ENCODE measurements around the gene SENP5.
A peak's percentile ranks its signal among the peaks of the same experiment; 100 is the strongest.
"Not testable (repeated sequence)": the region's sequence is repeated elsewhere in the genome, so short reads cannot be mapped to it uniquely, and the experiment has no call there.

The SENP5 gene

DNA sequence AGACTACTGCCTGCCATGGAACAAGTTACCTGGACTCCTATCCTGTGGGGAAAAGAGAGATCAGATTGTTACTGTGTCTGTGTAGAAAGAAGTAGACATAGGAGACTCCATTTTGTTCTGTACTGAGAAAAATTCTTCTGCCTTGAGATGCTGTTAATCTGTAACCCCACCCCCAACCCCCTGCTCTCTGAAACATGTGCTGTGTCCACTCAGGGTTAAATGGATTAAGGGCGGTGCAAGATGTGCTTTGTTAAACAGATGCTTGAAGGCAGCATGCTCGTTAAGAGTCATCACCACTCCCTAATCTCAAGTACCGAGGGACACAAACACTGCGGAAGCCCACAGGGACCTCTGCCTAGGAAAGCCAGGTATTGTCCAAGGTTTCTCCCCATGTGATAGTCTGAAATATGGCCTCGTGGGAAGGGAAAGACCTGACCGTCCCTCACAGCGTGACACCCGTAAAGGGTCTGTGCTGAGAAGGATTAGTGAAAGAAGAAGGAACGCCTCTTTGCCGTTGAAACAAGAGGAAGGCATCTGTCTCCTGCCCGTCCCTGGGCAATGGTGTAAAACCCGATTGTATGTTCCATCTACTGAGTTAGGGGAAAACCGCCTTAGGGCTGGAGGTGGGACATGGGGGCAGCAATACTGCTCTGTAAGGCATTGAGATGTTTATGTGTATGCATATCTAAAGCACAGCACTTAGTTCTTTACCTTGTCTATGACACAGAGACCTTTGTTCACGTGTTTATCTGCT, 76.5 kb downstream of the SENP5 start:
- not testable (repeated sequence) for DNase-seq

DNA sequence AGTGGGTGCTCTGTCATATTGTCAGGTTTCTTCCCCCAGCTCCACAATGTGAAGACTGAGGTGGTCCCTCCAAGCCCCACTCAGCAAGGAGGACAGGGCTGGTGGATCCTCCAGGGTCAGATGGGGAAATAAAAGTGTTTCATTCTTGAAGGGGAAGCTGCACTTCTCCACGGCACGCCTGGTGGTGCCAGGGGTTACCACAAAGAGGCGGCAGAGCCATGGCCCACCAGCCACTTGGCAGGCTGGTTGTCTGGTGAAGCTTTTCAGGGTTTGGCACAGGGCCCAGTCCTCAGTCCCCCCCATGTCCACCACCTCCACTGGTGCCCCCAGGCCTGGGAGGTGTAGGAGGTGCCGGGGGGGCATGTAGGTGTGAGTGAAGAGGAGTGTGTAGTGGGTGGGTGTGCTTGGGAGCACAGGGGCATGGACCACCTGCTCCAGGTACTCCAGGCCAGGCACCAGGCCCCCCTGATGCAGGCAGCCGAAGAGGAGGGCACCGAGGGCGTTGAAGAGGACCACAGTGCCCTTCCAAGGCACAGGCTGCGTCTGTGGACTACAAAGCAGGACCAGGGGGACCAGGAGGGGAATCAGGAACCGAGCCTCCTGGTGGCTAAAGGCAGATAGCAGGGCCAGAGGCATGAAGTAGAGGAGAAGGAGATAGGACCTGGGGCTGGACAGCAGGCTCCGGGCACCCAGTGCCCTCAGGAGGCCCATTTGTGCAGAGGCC, 79.6 kb downstream of the SENP5 start:
- DNase-seq, result no peak

DNA sequence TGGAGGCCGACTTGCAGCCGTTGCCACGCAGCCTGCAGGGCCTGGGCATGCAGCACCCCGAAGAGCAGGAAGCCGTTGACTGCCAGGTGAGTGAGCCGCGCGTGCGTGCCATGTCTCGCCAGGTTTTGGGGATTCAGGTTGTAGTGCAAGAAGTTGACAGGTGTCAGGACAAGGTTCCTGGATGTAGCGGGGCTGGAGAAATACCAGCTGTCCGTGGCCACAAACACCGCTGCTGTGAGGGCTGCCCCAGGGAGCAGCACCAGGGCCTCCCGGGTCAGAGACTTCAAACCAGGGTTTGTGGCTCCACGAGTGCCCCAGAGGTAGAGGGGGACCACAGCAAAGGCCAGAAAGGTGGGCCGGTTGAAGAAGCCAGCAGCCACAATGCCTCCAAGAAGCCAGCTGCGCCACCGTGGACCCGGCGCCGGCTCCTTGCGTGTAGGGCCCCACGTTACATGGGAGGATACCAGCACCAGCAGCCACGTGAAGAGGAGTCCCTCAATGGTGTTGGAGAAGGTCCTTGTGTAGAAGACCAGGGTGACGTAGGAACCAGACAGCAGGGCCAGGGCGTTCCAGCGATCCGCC, 80.2 kb downstream of the SENP5 start:
- DNase-seq, result no peak

DNA sequence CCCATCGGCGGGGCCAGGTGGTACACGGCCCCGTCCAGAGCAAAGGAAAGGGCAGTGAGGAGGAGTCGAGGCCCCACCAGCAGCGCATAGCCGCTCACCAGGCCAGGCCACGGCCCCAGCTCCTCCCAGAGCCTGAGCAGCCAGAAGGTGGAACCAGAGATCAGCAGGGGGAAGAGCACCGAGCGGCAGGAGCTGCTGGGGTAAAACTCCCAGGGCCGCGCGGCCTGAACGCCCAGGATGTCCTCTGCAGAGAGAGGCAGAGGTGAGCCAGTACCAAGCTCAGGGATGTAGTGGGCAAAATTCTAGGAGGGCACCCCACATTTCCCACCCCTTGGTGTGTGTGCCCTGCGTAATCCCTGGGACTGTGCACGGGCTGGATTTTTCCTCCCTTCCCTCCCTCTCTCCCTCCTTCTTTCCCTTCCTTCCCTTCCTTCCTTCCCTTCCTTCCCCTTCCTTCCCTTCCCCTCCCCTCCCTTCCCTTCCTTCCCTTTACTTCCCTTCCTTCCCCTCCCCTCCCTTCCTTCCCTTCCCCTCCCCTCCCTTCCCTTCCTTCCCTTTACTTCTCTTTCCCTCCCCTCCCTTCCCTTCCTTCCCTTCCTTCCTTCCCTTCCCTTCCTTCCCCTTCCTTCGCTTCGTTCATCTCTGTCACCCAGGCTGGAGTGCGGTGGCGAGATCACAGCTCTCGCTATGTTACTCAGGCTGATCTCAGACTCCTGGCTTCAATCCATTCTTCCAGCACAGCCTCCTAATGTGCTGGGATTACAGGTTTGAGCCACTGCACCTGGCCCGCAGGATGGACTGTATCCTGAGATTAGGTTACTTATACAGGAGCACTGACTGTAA, 80.9 kb downstream of the SENP5 start:
- no peak for DNase-seq

DNA sequence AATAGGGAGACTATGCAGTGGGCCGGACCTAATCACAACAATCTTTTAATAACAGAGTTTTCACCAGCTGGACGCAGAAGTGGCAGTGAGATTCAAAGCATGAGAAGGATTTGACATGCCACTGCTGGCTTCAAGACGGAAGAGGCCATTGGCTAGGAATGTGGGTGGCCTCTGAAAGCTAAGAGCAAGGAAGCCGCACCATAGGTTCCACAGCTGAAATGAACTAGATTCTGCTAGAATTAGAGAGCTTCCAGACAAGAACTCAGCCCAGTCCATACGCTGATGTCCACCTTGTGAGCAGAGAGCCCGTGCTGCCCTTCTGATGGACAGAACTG, 81.5 kb downstream of the SENP5 start:
- no peak for DNase-seq

DNA sequence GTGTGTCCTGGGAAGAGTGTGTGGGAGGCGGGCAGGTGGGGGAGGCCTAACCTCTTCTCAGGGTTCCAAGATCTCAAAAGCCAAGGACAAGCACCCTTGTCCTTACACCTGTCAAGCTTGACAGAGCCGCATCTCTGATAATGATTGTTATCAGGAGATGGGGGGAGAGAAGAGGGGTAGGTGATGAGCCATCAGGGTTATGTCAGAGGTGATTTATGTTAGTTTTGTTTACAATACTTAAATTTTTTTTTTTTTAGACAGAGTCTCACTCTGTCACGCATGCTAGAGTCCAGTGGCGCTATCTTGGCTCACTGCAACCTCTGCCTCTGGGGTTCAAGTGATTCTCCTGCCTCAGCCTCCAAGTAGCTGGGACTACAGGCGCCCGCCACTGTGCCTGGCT, 82.0 kb downstream of the SENP5 start:
- DNase-seq, result no peak

DNA sequence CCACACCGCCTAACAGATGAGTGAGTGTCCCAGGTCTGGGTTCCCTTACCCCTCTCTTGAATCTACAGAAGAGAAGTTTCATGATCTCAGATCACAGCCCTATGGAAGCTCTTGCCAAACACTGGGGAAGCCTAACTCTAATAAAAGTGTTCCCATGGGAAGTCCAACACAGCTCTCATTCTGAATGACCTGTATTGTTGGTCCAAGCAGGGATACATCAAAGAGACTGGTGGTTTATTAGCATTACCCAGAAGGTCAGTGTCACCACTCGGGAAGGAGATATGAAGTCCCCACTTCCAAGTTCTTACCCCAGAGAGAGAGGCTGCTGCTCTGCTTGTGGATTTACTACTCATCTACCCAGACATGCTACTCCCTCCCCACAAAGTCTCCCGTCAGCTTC, 83.7 kb downstream of the SENP5 start:
- no peak for DNase-seq

DNA sequence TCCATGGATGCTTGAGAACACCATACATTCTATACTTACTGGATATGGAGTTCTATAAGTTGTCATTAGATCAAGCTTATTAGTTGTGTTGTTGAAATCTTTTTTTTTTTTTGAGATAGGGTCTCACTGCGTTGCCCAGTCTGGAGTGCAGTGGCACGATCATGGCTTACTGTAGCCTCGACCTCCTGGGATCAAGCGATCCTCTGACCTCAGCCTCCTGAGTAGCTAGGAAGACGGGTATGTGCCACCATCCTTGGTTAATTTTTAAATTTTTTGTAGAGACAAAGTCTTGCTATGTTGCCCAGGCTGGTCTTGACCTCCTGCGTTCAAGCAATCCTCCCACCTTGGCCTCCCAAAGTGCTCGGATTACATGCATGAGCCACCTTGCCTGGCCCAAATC, 87.1 kb downstream of the SENP5 start:
- no peak for DNase-seq

DNA sequence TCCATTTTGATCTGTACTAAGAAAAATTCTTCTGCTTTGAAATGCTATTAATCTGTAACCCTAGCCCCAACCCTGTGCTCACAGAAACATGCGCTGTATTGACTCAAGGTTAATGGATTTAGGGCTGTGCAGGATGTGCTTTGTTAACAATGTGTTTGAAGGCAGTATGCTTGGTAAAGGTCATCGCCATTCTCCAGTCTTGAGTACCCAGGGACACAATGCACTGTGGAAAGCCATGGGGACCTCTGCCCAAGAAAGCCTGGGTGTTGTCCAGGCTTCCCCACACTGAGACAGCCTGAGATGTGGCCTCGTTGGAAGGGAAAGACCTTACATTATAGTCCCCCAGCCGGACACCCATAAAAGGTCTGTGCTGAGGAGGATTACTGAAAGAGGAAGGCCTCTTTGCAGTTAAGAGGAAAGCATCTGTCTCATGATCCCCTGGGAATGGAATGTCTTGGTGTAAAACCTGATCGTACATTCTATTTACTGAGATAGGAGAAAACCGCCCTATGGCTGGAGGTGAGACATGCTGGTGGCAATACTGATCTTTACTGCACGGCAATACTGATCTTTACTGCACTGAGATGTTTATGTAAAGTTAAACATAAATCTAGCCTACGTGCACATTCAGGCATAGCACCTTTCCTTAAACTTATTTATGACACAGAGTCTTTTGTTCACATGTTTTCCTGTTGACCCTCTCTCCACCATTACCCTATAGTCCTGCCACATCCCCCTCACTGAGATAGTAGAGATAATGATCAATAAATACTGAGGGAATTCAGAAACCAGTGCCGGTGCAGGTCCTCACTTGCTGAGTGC, 94.6 kb downstream of the SENP5 start:
- no peak for DNase-seq

DNA sequence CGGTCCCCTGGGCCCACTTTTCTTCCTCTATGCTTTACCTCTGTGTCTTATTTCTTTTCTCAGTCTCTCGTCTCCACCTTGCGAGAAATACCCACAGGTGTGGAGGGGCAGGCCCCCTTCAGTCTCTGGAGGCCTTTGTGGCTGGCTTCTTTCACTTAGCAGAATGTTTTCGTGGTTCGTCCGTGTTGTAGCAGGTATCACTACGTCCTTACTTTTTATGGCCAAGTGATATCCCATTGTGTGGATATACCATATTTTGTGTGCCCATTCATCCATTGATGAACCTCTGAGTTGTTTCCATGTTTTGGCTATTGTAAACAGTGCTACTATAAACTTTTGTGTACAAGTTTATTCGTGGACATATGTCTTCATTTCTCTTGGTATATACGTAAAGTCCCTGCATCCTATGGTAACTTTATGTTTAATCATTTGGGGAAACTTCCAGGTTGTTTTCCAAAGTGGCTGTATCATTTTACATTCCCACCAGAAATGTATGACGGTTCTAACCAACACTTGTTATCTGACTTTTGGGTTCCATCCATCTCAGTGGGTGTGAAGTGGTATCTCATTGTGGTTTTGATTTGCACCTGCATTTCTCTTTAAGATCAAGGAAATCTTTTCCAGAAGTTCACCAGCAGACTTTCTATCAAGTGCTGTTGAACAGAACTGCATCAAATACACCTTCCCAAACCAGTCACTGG, 95.4 kb downstream of the SENP5 start:
- no peak for DNase-seq

DNA sequence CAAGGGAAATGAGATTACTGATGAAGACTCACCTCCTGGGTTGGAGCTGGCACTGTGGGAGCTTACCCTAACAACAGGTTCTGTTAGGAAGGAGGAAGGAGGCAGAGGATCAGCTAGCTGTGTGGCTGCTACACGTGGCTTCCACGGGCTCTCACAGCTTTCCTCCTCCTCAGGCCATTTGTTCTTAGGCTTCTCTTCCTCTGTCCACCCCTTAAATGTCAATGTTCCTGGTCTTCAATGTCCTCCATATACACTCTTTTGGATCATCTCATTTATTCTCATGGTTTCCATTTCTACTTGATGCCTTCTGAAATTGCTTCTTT, 95.9 kb downstream of the SENP5 start:
- no peak for DNase-seq

DNA sequence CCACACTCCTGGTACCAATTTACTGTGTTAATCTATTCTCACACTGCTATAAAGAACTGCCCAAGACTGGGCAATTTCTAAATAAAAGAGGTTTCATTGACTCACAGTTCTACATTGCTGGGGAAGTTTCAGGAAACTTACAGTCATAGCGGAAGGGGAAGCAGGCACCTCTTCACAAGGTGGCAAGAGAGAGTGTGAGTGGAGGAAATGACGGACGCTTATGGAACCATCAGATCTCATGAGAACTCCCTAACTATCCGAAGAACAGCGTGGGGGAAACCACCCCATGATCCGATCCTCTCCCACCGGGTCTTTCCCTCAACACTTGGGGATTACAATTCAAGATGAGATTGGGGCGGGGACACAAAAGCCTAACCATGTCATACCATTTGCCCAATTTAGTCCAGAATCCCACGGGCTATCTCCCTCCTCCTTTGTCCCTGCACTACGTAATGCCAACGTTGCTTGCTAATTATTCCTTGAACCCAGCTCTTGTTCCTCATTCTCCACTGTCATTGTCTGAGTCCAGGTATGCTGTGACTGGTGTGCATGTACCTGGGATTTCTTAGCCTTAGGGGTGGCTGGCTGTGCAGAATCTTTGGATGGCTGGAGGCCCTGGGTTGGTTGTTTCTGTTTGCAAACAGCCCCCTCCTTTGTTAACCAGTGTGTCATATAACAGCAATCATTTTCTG, 97.5 kb downstream of the SENP5 start:
- no peak for DNase-seq

DNA sequence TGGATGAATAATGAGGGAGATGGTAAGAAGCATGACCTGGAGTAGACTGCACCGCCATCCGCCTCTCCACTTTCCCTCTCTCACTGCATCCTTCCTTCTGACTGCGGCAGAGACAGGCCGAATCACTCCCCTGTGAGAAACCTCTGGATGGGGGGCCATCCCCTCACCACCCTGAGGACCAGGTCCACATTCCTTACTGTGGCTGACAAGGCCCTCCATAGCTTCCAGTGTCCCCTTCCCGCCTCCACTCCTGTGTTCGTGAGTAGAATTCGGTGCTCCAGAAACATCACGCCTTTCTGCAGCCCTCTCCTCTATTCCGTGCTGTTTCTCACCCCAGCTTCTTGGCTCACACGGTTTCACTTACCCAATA, 98.1 kb downstream of the SENP5 start:
- DNase-seq, result no peak

DNA sequence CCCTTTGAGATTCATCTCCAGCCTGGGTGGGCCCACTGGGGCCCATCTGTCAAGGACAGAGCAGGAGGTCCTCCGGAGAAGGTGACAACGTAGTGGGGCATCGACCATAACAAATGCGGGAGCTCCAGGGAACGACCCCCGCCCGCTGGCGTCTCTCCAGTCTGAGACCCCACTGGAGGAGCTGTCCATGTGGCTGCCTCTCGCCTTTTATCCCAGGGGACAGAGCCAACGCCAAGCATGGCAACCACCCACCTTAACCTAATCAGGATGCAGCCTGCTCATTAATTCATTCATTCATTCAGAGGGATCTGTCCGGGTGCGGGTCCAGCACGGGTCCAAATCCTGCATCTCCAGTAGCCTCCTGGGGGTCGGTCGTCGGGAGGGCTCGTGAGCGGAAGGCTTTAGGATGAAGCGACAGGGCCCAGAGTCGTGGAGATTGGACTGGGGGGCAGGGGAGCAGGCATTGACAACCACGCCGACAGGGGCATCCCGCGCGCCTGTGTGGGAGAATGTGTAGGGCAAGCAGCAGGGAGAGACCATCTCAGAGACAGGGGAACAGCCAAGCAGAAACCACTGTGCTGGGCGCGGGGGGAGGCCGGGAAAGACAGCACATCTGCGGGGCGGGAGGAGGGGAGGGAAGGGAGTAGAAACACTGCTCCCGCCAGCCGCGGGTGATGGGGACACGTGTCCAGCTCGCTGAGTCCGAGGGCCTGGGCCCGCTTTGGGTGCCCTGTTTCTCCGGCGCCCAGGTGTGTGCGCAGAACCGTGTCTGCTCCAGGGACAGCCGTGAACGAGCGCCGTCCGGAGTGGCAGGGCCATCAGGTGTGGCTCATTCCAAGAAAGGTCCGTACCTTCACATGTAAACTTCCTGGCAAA, 99.0 kb downstream of the SENP5 start:
- no peak for DNase-seq

DNA sequence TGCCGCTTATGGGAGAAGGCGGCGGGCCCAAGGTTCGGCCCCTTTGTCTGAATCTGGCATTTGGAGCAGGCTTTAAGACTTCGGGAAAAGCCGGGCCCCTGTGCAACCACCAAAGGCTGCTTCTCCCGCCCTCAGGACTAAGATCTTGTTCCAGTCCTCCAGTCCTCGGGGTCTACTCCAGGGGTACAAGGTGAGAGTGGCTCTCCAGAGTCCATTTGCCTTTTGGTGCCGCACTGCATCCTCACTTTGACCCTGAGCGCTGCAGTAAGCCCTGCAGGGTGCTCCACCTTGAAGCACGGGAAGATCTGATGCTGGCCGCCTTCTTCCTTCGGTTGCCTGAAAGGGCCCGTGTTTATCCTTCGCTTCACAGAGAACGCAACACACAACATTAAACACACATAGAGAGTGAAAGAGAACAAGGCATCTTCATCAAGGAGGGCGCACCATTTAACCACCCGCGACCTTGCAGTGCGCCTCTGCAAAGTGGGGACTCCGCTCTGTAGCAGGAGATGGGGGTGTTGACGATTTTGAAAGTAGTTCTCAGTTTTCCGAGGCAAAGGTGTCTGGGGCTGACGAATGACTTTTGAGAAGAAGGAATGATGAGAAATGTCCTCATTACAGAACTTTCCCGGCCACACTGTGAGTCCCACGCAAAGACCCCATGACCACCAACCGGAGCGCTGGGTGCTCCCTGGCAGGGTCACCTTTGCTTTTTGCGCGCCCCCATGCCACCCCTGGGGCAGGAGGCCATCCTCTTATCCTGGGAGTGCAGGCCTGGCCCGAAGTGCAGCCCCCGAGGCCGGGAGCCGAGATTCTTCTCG, 99.9 kb downstream of the SENP5 start:
- no peak for DNase-seq

DNA sequence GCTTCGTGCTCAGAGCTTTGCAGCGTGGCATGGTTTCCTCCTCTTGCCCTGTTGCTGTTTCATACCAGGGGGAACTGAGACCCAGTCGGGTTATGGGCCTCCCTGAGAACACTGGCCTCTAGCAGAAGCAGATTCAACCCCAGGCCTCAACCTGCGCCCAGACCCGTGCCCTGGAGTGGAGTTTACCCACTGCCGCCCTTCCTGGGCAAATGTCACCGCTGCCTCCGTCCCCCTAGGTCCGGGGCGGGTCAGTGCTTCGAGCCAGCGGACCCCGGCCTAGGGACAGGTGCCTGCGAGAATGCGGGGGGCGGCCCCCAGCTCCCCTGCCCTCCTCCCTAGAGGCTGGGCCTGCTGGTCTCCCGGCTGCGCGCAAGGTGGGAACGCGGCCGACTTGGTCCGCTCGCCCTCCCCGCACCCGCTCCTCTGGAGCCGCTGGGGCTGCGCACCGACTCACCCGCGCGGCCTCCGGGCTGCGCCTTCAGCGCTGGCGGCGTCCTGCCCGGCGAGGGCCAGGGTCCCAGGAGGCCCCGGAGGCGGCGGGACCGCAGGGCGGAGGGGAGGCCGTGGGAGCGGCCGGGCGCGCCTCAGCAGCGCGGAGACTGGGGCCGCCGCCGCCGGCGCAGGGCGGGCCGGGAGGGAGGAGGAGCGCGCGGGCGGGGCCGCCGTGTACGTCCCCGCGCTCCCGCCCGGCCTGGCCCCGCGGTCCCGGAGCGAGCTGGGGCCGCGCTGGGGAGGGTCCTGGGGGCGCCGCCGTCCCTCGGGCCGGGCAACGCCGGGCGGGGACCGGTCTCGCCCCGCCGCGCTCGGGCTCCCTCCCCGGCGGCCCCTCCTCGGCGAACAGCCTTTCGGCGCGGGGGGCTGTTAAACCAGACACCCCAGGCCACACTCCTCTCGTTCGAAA, 100.8 kb downstream of the SENP5 start, which contains the start of gene PIGZ:
PIGZ (minus strand) TSS at position 601 of the 901 bp plus-strand sequence. CDS start 16,802 bp downstream, outside the sequence.
- no peak for DNase-seq

DNA sequence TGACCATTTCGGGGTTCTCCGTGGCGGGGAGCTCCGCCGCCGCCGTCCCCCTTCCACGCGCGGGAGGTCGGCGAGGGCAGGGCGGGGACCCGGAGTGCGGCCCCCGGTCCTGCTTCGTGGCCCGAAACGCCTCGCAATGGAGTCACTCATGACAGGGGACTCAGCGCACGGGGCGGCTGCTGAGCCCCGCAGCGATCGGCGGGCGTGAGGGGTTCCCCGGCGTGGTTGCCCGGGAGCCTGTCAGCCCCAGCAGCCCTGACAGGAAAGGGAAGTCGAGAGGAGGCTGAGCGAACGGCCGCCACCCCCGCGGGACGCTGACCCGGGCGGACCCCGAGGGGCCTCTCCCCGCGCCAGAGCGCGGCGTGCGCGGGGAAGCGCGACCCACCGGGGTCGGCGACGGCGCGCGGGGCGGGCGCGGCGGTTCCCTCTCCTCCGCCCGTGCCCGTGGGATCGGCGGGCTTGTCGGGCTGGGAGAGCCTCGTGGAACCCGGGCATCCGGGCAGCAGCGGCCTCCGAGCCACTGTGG, 101.5 kb downstream of the SENP5 start:
- peak; percentile 39 for DNase-seq
